Measurements from ENCODE around the gene SLC4A2. TPM values are rescaled to one million over a fixed set of nuclear protein-coding genes. Genes with fewer than 3 reads are reported as not detected.

The SLC4A2 gene
- total RNA-seq, 5 donors from 2014 or later (not counting 1 experiment from before 2014, with no cell fraction given) = 52.0 to 91.5 (median 74.4) TPM

DNA sequence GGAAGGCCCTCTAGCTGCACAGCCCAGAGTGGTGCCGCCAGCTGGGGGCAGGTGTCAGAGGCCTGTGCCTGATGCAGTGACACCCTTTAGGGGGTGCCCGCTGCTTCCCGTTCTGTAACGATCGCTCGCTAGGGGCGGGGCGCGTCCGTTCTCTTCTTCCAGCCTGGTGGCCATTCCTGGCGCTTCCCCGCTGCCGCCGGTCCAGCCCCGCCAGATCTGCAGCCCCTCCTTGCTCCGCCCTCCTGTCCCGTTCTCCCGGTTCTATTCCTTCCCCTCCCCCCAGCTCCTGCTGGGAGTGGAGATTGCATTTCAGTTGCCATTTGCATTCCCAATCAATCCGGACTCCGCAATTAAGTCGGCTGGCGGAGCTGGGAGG is 66.1 kb downstream of the SLC4A2 start:
- no peak overlapping the region for H3K27ac Mint-ChIP-seq
- H3K4me1 ChIP-seq (ENCODE audit: control insufficient read depth in 1 of 2, extremely low read depth in 1 of 2, insufficient read depth in 2 of 2, low read length in 2 of 2) = peaks cover 2 to 9% of the 10 kb centered on the region in 2 experiments
- H3K36me3 ChIP-seq (ENCODE audit: control insufficient read depth in 2 of 2, extremely low read depth in 1 of 2, insufficient read depth in 1 of 2, low read length in 1 of 2) = peaks cover 0 to 14% of the 10 kb centered on the region in 2 donors
- H3K27me3 Mint-ChIP-seq = no peaks in the 10 kb centered on the region
- H3K4me1 Mint-ChIP-seq = peaks cover 5 to 9% (median 6%) of the 10 kb centered on the region in 3 donors
- H3K27ac ChIP-seq (ENCODE audit: low read length) = no peak overlapping the region
- no peak overlapping the region for H3K4me3 ChIP-seq (ENCODE audit: control insufficient read depth in 1 of 2, extremely low read depth in 1 of 2, low read length in 1 of 2)
- POLR2A ChIA-PET = no interaction called here
- H3K4me3 Mint-ChIP-seq = no peak overlapping the region
- H3K36me3 Mint-ChIP-seq = peaks cover 31% of the 10 kb centered on the region
- H3K9me3 Mint-ChIP-seq = no peaks in the 10 kb centered on the region
- H3K27me3 ChIP-seq (replicated peaks in 1 of 2; ENCODE audit: control insufficient read depth in 2 of 2, extremely low read depth in 1 of 2, insufficient read depth in 2 of 2, low read length in 1 of 2) = peaks cover 2 to 3% of the 10 kb centered on the region in 2 experiments
- H3K9me3 ChIP-seq = no peaks in the 10 kb centered on the region
- CTCF ChIA-PET = interaction anchor here in 1 of 2 donors (0.5 kb wide), 1 partner anchor 9 kb away, joined by 3 read pairs; no protein-coding TSS in a partner anchor
- WGBS (ENCODE audit: insufficient coverage) = 93% methylated on average over 15 of the region's 22 CpGs
- no peak for ATAC-seq (replicated peaks in 1 of 4)
- no peak for DNase-seq

DNA sequence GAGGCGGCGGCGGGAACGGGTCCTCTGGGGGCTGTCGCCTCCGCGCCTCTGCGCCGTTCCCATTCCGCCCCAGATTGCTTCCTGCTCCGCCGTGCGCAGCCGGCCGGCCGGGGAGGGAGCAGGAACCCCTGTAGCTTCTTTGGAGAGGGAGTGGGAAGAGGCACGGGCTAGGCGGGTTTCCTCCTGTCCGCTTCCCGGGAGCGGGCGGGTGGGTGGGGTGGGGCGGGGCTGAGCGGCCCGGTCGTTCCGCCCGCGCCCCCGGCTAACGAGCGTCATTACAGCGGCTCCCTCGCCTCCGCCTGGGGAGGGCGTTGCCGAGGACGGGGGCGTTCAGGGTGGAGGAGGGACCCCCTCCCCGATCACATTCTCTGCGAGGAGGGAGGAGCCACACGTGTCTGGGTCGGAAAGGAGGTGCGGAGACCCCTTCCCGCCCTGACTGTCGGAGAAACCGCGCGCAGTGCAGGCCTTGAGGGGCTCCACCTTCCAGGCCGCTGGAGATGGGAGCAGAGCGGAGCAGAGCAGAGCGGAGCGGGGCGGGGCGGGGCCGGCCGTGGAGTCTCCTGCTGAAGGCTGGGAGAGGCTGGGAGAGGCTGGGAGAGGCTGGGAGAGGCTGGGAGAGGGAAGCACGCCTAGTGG is 66.6 kb downstream of the SLC4A2 start:
- Mint-ChIP-seq H3K27me3 (no peaks in the 10 kb centered on the region), H3K36me3 (peaks cover 29% of the 10 kb centered on the region), H3K27ac (no peak overlapping the region), H3K9me3 (no peaks in the 10 kb centered on the region), H3K4me1 (peaks cover 5 to 9% (median 6%) of the 10 kb centered on the region in 3 donors), H3K4me3 (no peak overlapping the region)
- POLR2A ChIA-PET = no interaction called here
- DNase-seq = no peak
- H3K4me1 ChIP-seq (ENCODE audit: control insufficient read depth in 1 of 2, extremely low read depth in 1 of 2, insufficient read depth in 2 of 2, low read length in 2 of 2) = peaks cover 2 to 9% of the 10 kb centered on the region in 2 experiments
- no peak overlapping the region for H3K4me3 ChIP-seq (ENCODE audit: control insufficient read depth in 1 of 2, extremely low read depth in 1 of 2, low read length in 1 of 2)
- 92% methylated on average over 46 of the region's 58 CpGs for WGBS (ENCODE audit: insufficient coverage)
- no peak overlapping the region for H3K27ac ChIP-seq (ENCODE audit: low read length)
- CTCF ChIA-PET = interaction anchor here in 1 of 2 donors (0.5 kb wide), 1 partner anchor 9 kb away, joined by 3 read pairs; no protein-coding TSS in a partner anchor
- H3K27me3 ChIP-seq (replicated peaks in 1 of 2; ENCODE audit: control insufficient read depth in 2 of 2, extremely low read depth in 1 of 2, insufficient read depth in 2 of 2, low read length in 1 of 2) = peaks cover 2 to 3% of the 10 kb centered on the region in 2 experiments
- no peak for ATAC-seq (replicated peaks in 1 of 4)
- H3K9me3 ChIP-seq = no peaks in the 10 kb centered on the region
- H3K36me3 ChIP-seq (ENCODE audit: control insufficient read depth in 2 of 2, extremely low read depth in 1 of 2, insufficient read depth in 1 of 2, low read length in 1 of 2) = peaks cover 0 to 9% of the 10 kb centered on the region in 2 donors

Other genes with a start within 250 kb of the SLC4A2 start
- gene AOC1, start 207.1 kb upstream of the SLC4A2 start, total RNA-seq = under 1 TPM in 2 of 5 donors, not detected in 3; 0.15 to 0.28 TPM
- 1 to 10 TPM; 2.9 to 4.6 (median 3.0) TPM for gene KCNH2, start 81.3 kb upstream of the SLC4A2 start, total RNA-seq
- gene NOS3, start 68.6 kb upstream of the SLC4A2 start, total RNA-seq = 10 to 100 TPM in 1 of 5 donors, 1 to 10 TPM in 4; 4.8 to 10.1 (median 5.0) TPM
- gene ATG9B, start 35.1 kb upstream of the SLC4A2 start, total RNA-seq = 10 to 100 TPM; 24.0 to 37.0 (median 31.8) TPM
- 10 to 100 TPM; 72.4 to 83.0 (median 74.8) TPM for gene ABCB8, start 31.1 kb upstream of the SLC4A2 start, total RNA-seq
- gene ASIC3, start 11.1 kb upstream of the SLC4A2 start, total RNA-seq = 10 to 100 TPM in 4 of 5 donors, 1 to 10 TPM in 1; 9.8 to 16.0 (median 11.9) TPM
- 1 to 10 TPM; 5.3 to 8.4 (median 6.5) TPM for gene CDK5, start 1.7 kb upstream of the SLC4A2 start, total RNA-seq
- 100 to 1,000 TPM in 4 of 5 donors, 10 to 100 TPM in 1; 98.8 to 157 (median 151) TPM for gene FASTK, start 21.2 kb downstream of the SLC4A2 start, total RNA-seq
- 10 to 100 TPM; 44.0 to 67.0 (median 56.5) TPM for gene TMUB1, start 23.9 kb downstream of the SLC4A2 start, total RNA-seq
- gene AGAP3, start 26.9 kb downstream of the SLC4A2 start, total RNA-seq = 10 to 100 TPM; 28.2 to 67.3 (median 50.9) TPM
- gene GBX1, start 108.1 kb downstream of the SLC4A2 start, total RNA-seq = not detected
- gene ASB10, start 127.7 kb downstream of the SLC4A2 start, total RNA-seq = not detected
- gene H2BK1, start 150.9 kb downstream of the SLC4A2 start, total RNA-seq = 1 to 10 TPM; 3.1 to 7.7 (median 5.1) TPM
- 10 to 100 TPM; 22.9 to 39.7 (median 38.8) TPM for gene ABCF2, start 167.6 kb downstream of the SLC4A2 start, total RNA-seq
- gene CHPF2, start 172.9 kb downstream of the SLC4A2 start, total RNA-seq = 10 to 100 TPM; 34.2 to 66.1 (median 64.1) TPM
- 10 to 100 TPM in 2 of 5 donors, 1 to 10 TPM in 3; 6.3 to 28.5 (median 9.1) TPM for gene SMARCD3, start 189.1 kb downstream of the SLC4A2 start, total RNA-seq